Renal cortex interstitium (tissue), 11 donors: Measurements from ENCODE around the gene GDF11. TPM values are rescaled to one million over a fixed set of nuclear protein-coding genes. Genes with fewer than 3 reads are reported as not detected.

ENCODE experiments used
- DNase-seq, 11 donors: peaks; one replicate each; pipeline ENCODE4 v3.0.0-alpha.2; 2013; ENCODE audit warnings: low read depth in 9 of 11, low spot score in 4 of 11; ENCODE audit errors: extremely low read depth in 1 of 11
- polyA plus RNA-seq, 3 donors: library from polyadenylated mRNA; unstranded; fragments of 120-200 nt; gene quantifications; one replicate each; pipeline ENCODE4 v1.2.1, GENCODE V29; 2013; ENCODE audit not compliant: insufficient read length in 3 of 3

The GDF11 gene
- polyA plus RNA-seq, 3 donors = 19.5 to 25.6 (median 20.6) TPM

DNA sequence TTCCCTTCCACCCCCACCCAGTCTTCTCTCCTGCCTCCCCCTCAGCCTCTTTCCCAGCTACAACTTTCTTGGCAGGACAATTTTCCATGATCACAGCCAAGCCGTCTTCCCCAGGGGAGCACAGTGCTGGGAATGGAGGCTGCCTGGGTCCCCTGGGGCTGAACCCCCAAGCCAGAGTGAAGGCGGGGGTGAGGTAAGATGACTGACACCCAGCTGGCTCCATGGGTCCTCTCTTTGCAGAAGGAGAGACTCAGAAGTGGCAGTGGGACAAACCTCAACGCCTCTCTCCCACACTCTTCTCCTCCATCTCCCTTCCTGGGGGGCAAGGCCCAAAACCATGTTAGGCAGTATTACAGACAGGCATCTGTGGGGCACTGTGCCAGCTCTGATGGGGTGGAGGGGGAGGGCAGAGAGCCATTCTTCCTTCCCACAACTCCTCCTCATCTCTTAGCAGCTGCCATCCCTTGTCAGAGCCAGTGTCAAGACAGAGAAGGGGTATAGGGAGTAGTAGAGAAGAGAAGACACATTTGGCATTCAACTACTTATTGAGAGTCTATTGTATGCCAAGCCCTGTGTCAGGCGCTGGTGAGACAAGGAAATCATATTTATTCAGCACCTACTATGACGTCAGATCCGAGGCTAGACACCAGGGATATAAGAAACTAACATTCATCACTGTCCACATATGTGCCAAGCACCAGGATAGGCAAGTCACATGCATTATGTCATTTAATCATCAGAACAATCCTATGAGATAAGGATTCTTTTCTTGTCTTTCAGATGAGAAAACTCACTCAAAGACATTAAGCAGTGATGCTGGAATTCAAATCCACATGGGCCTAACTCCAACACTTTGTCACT lies 38.8 kb upstream of the GDF11 start:
- no peak for DNase-seq

DNA sequence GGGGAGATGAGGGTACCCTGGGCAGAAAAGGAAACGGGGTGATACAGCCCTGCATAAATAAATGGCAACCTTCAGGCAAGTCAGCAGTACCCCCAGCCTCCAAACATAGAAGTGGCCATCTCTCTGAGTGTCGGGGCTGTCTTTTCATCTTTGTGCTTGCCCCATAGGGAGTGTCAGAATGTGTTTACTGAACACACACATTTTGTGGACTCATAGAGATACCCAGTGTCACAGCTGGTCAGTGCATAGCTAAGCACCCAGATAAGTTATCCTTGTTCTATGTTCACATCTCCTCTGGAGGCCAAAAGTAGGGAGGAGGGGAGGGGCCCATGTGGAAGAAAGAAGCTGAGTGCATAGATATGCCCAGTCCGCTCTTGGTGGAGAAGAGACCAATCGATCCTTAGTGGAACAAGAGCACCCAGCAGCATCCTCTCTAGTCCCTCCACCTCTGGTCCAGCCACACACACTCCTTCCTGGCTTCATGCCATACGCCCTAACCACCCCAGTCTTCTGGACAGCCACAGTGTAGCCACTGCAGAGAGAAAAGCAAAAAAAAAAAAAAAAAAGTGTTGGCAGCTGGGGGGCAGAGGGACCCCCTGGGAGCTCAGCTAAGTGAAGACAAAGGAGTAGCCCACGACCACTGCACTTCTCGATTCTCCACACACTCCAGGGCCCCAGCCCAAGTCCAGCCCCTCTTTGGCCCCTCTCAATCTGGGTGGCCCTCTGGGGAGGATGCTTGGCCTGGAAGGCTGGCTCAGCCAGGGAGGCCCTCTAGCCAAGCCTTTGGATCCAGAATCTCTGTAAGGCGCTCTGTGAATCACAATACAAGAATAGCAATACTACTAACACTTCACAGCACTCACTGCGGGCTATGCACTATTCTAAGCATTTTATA lies 37.9 kb upstream of the GDF11 start:
- no peak for DNase-seq

GRCh38 chr12:55705782-55706402 lies 37.0 kb upstream of the GDF11 start:
- no peak for DNase-seq

- no peak for DNase-seq
Measured at GRCh38 chr12:55706568-55707218, 36.2 kb upstream of the GDF11 start.

DNA sequence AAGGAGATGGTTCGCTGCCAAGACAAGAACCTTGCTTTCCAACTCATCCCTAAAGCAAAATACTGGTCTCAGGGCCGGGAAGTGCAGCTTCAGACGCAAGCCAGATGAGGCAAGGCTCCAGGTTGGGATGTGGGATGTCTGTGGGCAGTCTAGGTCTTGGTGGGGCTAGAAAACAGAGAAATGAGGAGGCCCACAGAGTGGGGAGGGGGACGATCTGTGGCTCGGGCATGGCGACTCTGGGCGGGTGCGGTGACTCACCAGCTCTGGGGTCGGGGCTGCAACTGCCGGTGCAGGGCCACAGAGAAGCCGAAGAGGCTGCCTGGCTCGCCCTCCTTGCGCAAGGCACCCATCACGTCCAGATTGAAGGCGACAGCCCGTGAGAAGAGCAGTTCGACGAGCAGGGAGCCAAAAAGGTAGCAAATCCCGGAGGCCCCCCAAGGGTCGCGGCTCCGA lies 35.7 kb upstream of the GDF11 start:
- no peak for DNase-seq

GRCh38 chr12:55707841-55708694 lies 34.9 kb upstream of the GDF11 start, which contains the start of gene ITGA7:
Gene ITGA7 (minus strand): TSS chr12:55707904. CDS start chr12:55707682, 222 bp downstream.
- DNase-seq = peak in 3 of 11 donors; percentile 63 to 66 (median 65)

DNA sequence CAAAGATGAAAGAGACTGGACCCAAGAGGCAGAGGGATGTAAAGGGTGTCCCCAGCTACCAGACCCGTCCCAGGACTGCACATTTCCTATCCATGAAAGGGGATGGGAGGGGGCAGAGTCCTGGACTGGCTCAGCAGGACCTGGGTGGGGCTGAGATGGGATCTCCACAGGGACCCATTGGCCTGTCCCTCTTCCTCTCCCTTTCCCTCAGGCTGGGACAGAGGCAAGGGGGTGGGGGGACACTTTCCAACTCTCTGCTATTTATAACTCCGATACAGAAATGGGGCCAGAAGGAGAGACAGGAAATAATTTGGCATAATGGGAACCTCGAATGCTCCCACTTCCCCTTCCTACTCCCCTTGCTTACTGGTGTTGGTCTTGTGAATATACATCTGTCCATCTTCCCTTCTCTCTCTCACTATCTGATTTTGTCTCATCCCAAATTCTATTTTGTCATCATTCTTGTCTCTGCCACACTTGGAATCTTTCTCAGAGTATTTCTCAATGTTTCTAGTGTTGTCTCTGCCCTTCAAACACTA lies 34.2 kb upstream of the GDF11 start:
- DNase-seq = no peak

- DNase-seq = peak in 1 of 11 donors; percentile 64
Measured at GRCh38 chr12:55711786-55712553, 31.0 kb upstream of the GDF11 start.

- DNase-seq = no peak
Measured at GRCh38 chr12:55712700-55713415, 30.1 kb upstream of the GDF11 start.

DNA sequence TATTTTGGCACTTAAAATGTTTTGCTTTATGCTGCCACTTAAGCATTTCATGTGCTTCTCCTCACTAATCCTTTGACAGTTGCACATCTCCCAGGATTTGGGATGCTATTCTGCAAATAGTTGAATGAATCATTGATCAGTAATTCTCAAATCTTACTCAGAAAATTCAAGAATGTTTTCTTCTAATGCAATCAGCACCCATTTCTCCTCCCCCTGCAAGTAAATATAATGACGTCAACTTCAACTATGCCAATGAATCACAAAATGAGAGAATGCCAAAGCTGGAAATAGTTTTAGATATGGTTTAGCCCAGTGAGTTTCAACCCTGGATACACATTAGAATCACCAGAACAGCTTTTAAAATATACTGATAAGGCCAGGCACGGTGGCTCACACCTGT lies 29.2 kb upstream of the GDF11 start:
- DNase-seq = no peak

DNA sequence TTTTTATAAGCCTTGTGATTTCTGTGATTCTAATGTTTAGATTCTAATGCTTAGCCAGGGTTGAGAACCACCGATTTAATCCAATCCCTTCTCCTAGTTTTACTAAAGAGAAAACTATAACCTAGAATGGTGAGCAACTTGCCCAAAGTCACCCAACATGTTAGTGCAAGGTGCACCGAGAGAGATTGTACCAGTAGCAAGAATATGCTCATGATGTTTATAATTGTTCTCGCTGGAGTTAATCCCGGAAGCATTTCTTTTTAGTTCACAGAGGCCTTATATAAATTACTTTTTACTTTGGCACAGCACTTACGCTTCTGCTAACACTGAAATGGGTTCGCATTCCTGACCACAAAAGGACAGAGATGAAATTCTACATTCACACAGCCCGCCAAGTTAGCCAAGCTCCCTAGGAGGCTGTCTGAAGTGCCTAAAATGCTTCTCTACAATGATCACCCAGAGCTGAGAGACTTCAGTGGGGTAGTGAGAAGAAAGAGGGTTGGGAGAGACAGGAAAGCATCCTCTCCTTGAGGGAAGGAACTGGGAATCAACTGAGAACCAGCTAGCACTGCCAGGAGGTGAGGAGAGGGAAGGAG lies 27.7 kb upstream of the GDF11 start:
- DNase-seq = no peak

GRCh38 chr12:55715833-55716581 lies 26.9 kb upstream of the GDF11 start, which contains the start of gene BLOC1S1:
Gene BLOC1S1 (plus strand): TSS chr12:55716046. CDS start chr12:55716052, 6 bp downstream.
- peak in 9 of 11 donors; percentile 90 to 98 (median 92) for DNase-seq

GRCh38 chr12:55716582-55716957 lies 26.4 kb upstream of the GDF11 start:
- DNase-seq = no peak

- DNase-seq = no peak
Measured at GRCh38 chr12:55717011-55718007, 25.6 kb upstream of the GDF11 start.
